Dermis blood vessel endothelial cell (primary cell): ENCODE measurements around the gene DPH5. TPM values are rescaled to one million over a fixed set of nuclear protein-coding genes. Genes with fewer than 3 reads are reported as not detected.
A peak's percentile ranks its signal among the peaks of the same experiment; 100 is the strongest.

Experiments used
- DNase-seq: peaks from one replicate; pipeline ENCODE4 v3.0.0; 2010
- total RNA-seq: library from RNA; depleted of rRNA; stranded (reverse); fragments of >200 nt; gene quantifications from 2 replicates; pipeline ENCODE4 v1.2.3, GENCODE V29; 2014

Gene DPH5
- total RNA-seq, 1 donor from 2014 or later, result 21.3 TPM

GRCh38 chr1:101030881-101031280, 5.3 kb upstream of the DPH5 start:
- DNase-seq, result no peak

GRCh38 chr1:101029184-101029583, 3.6 kb upstream of the DPH5 start:
- no peak for DNase-seq

GRCh38 chr1:101028466-101028865, 2.9 kb upstream of the DPH5 start:
- DNase-seq, result peak; percentile 11

GRCh38 chr1:101027194-101027772, 1.7 kb upstream of the DPH5 start:
- no peak for DNase-seq

- DNase-seq, result peak; percentile 41
Observed at GRCh38 chr1:101026430-101026788, 825 bp upstream of the DPH5 start.

- peak; percentile 48 for DNase-seq
Observed at GRCh38 chr1:101025283-101025656, 314 bp downstream of the DPH5 start.

- DNase-seq, result no peak
Observed at GRCh38 chr1:101022294-101022693, 3.3 kb downstream of the DPH5 start.

- DNase-seq, result no peak
Observed at GRCh38 chr1:101017448-101017847, 8.1 kb downstream of the DPH5 start.

GRCh38 chr1:101013776-101014175, 11.8 kb downstream of the DPH5 start:
- no peak for DNase-seq

- no peak for DNase-seq
Observed at GRCh38 chr1:101008229-101008834, 17.3 kb downstream of the DPH5 start.

- DNase-seq, result peak; percentile 76
Observed at GRCh38 chr1:101006553-101006952, 19.0 kb downstream of the DPH5 start.

- peak; percentile 25 for DNase-seq
Observed at GRCh38 chr1:101005871-101006270, 19.7 kb downstream of the DPH5 start.

- no peak for DNase-seq
Observed at GRCh38 chr1:101005183-101005582, 20.4 kb downstream of the DPH5 start.

GRCh38 chr1:101004670-101005069, 20.9 kb downstream of the DPH5 start:
- DNase-seq, result no peak

GRCh38 chr1:101004061-101004460, 21.5 kb downstream of the DPH5 start:
- no peak for DNase-seq

GRCh38 chr1:101003012-101003650, 22.5 kb downstream of the DPH5 start:
- DNase-seq, result peak; percentile 61

GRCh38 chr1:101002551-101002950, 23.0 kb downstream of the DPH5 start:
- DNase-seq, result peak; percentile 70

GRCh38 chr1:101000131-101000873, 25.3 kb downstream of the DPH5 start:
- DNase-seq, result no peak

- DNase-seq, result no peak
Observed at GRCh38 chr1:100998426-100998825, 27.2 kb downstream of the DPH5 start.

- peak; percentile 88 for DNase-seq
Observed at GRCh38 chr1:100995198-100995988, 30.2 kb downstream of the DPH5 start.

- peak; percentile 88 for DNase-seq
Observed at GRCh38 chr1:100989306-100990077, 36.1 kb downstream of the DPH5 start.

- DNase-seq, result no peak
Observed at GRCh38 chr1:100988121-100988520, 37.5 kb downstream of the DPH5 start.
